GM12864 (cell line): Measurements from ENCODE around the gene ARID1B.
A peak's percentile ranks its signal among the peaks of the same experiment; 100 is the strongest.

Experiments used
- DNase-seq: peaks from one replicate; pipeline ENCODE4 v3.0.0-alpha.2; 2011; ENCODE audit warnings: low read depth
- H3K4me3 ChIP-seq: 2 replicates; pipeline ENCODE4 v1.5.1; 2011; ENCODE audit warnings: mild to moderate bottlenecking, low read depth, low read length, control low read depth
- CTCF ChIP-seq: IDR thresholded peaks from 2 replicates; pipeline ENCODE4 v1.5.1; 2011; ENCODE audit warnings: low read depth, mild to moderate bottlenecking, moderate library complexity, low read length, control low read depth, inconsistent platforms; ENCODE audit errors: missing control alignments

ARID1B gene

GRCh38 chr6:156741287-156742073 lies 35.7 kb upstream of the ARID1B start:
- DNase-seq: no peak
- no peak for TF ChIP-seq CTCF
- H3K4me3 ChIP-seq: no peak overlapping the region

GRCh38 chr6:156747715-156748114 lies 29.5 kb upstream of the ARID1B start:
- no peak for TF ChIP-seq CTCF
- no peak overlapping the region for H3K4me3 ChIP-seq
- no peak for DNase-seq

GRCh38 chr6:156748504-156748903 lies 28.7 kb upstream of the ARID1B start:
- no peak for DNase-seq
- no peak for TF ChIP-seq CTCF
- H3K4me3 ChIP-seq: no peak overlapping the region

GRCh38 chr6:156752666-156753301 lies 24.4 kb upstream of the ARID1B start:
- no peak overlapping the region for H3K4me3 ChIP-seq
- DNase-seq: no peak
- TF ChIP-seq CTCF: peak; percentile 66

- TF ChIP-seq CTCF: no peak
- H3K4me3 ChIP-seq: no peak overlapping the region
- no peak for DNase-seq
These were observed 20.3 kb upstream of the ARID1B start for GRCh38 chr6:156756630-156757610.

GRCh38 chr6:156757849-156758248 lies 19.3 kb upstream of the ARID1B start:
- DNase-seq: no peak
- H3K4me3 ChIP-seq: no peak overlapping the region
- TF ChIP-seq CTCF: no peak
